Pancreas (tissue), 10 donors: Measurements from ENCODE around the gene LRMDA. TPM values are rescaled to one million over a fixed set of nuclear protein-coding genes. Genes with fewer than 3 reads are reported as not detected.

Experiments used
- ATAC-seq, 4 donors: fragments of 200-7000 bp; cut with Tn5 transposase; one replicate each; pipeline versions ENCODE4 v1.8.0 to v1.9.1; 2020; ENCODE audit warnings: mild to moderate bottlenecking in 4 of 4, moderate library complexity in 4 of 4
- DNase-seq, 6 donors: peaks; one replicate each; pipeline ENCODE4 v3.0.0-alpha.2; 2020
- FAIRE-seq: peaks from 2 replicates; lab custom pipeline; 2012; peaks lifted over from hg19 to GRCh38; lab: Jason Lieb, UNC
- H3K27ac ChIP-seq, 4 donors: fragments of 200-600 bp; sonication (generic); 1 replicate in 3 of 4; 2 replicates in 1 of 4; pipeline versions ENCODE4 v1.5.0 to v1.8.0; 2020
- H3K27me3 ChIP-seq, 4 donors: fragments of 200-600 bp; one replicate each; pipeline ENCODE4 v1.8.0; 2021
- H3K36me3 ChIP-seq, 3 donors: fragments of 200-600 bp; sonication (generic) in 1 of 3; one replicate each; pipeline versions ENCODE4 v1.5.0 to v1.8.0; 2020 to 2021
- H3K4me1 ChIP-seq, 3 donors: fragments of 200-600 bp; one replicate each; pipeline ENCODE4 v1.8.0; 2021
- H3K4me3 ChIP-seq, 4 donors: fragments of 200-600 bp; sonication (generic) in 2 of 4; one replicate each; pipeline versions ENCODE4 v1.5.0 to v1.8.0; 2020 to 2021
- H3K9me3 ChIP-seq, 4 donors: fragments of 200-600 bp; one replicate each; pipeline ENCODE4 v1.8.0; 2021
- CTCF ChIP-seq, 4 donors: fragments of 200-600 bp; sonication (generic) in 3 of 4; IDR thresholded peaks; one replicate each; pipeline versions ENCODE4 v1.5.0 to v1.8.0; 2021; ENCODE audit warnings: antibody characterized with exemption in 4 of 4
- WGBS, 2 donors: extraction: QIAGEN DNeasy Blood & Tissue Kit; methylation state at CpG; one replicate each; pipeline ENCODE4 v1.1.7; 2013; 5-methylcytosine and 5-hydroxymethylcytosine counted together
- intact Hi-C, 3 donors: fragments of 100-400 bp; cut with DNase I; formaldehyde crosslinking; loops; one replicate each; pipeline versions ENCODE4 v1.11.1 to v1.14.2; 2022
- polyA plus RNA-seq, 2 donors: library from polyadenylated mRNA; stranded (reverse); fragments of 200-250 nt; gene quantifications; one replicate each; pipeline ENCODE4 v1.2.3, GENCODE V29; 2013
- total RNA-seq, 6 donors: library from RNA; stranded (reverse); fragmentation: NEBNext Ultra II Directional in 4 of 6; extraction: Animal tissue kit (Norgen Biotek cat#: 25700) in 4 of 6; gene quantifications; one replicate each; pipeline versions ENCODE4 v1.2.1 to v1.2.4, GENCODE V29; 2021 to 2023
- donor health status: healthy with polysubstance abuse.
- donor health status: DM: no; HTN: no; CAD: no; lungs with moderate emphysema.
- donor health status: DM: no; HTN: no; CAD: no.
- donor health status: control.
- donor health status: control.
- donor health status: Bipolar disorder and iron deficiency.
- donor health status: DM: yes; HTN: yes; CAD: no.
- donor health status: DM: no; HTN: no; CAD: no.
- donor health status: DM: no; HTN: no; CAD: no.
- donor health status: DM: yes; HTN: yes; CAD: no.

LRMDA gene
- total and polyA plus RNA-seq, 8 donors: 4.6 to 21.2 (median 13.4) TPM

DNA sequence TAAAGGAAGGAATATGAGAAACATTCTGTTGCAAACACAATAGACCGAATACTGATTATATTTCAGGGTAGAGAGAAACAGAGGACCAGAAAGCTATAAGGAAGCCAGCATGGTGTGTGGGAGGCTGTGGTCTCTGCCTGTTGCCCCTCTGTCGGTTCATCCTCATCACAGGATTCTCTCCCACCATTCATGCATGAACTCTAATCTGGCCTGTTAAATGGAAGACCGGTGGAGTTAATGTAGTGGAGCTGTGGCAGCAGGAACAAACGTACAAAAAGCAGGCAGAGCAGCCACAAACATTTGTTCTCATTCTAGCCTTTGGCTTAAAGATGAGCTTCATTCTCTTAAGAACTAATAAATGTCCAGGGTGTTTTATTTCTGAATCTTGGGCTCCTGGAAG is 902.4 kb downstream of the LRMDA start:
- no peak overlapping the region for H3K27ac ChIP-seq
- intact Hi-C loops: no loop called here
- ATAC-seq (no peak), DNase-seq (no peak), FAIRE-seq (no peak)
- TF ChIP-seq CTCF (IDR thresholded peaks at IDR 0.05): no peak
- H3K36me3 ChIP-seq: no peaks in the 10 kb centered on the region
- H3K4me3 ChIP-seq: no peak overlapping the region
- WGBS, 2 donors: 86 to 96% methylated on average over 4 of the region's 4 CpGs
- H3K27me3 ChIP-seq: no peaks in the 10 kb centered on the region
- H3K4me1 ChIP-seq: peaks cover 0 to 4% (median 0%) of the 10 kb centered on the region in 3 donors
- no peaks in the 10 kb centered on the region for H3K9me3 ChIP-seq

DNA sequence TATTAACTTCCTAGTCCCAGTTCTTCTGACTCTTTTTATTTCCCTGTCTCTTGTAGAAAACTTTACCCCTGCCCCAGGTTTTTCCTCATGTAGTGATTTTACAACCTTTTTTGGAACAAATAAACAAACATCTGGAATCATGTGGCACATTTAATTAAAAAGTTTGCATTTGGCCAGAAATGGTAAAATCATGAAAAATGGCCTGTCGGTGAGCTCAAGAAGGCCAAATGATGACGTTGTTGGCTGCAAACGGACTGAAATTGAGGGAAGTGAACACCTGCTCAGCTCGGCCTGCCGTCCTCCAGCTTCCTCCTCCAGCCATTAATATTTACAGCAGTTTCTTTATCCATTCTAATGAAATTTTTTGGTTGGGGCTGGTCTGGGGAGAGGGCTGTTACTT is 902.8 kb downstream of the LRMDA start:
- FAIRE-seq: no peak
- no peaks in the 10 kb centered on the region for H3K27me3 ChIP-seq
- WGBS, 2 donors: 56 to 64% methylated on average over 5 of the region's 5 CpGs
- ATAC-seq: peak in 3 of 4 donors; percentile 36 to 53 (median 44)
- DNase-seq: peak in 3 of 6 donors; percentile 14 to 22 (median 20)
- no peak overlapping the region for H3K4me3 ChIP-seq
- no peak for TF ChIP-seq CTCF (IDR thresholded peaks at IDR 0.05)
- H3K36me3 ChIP-seq: no peaks in the 10 kb centered on the region
- intact Hi-C loops: no loop called here
- no peaks in the 10 kb centered on the region for H3K9me3 ChIP-seq
- no peak overlapping the region for H3K27ac ChIP-seq
- peaks cover 0 to 4% (median 0%) of the 10 kb centered on the region in 3 donors for H3K4me1 ChIP-seq

GRCh38 chr10:76336213-76336963 is 905.0 kb downstream of the LRMDA start:
- TF ChIP-seq CTCF (IDR thresholded peaks at IDR 0.05): no peak
- DNase-seq (no peak), ATAC-seq (peak in 3 of 4 donors; percentile 28 to 77 (median 38)), FAIRE-seq (peak; percentile 26)
- intact Hi-C loops: no loop called here
- Histone ChIP-seq H3K27ac (no peak overlapping the region), H3K36me3 (no peaks in the 10 kb centered on the region), H3K4me1 (peaks cover 0 to 4% (median 0%) of the 10 kb centered on the region in 3 donors), H3K4me3 (no peak overlapping the region), H3K9me3 (no peaks in the 10 kb centered on the region), H3K27me3 (no peaks in the 10 kb centered on the region)
- 32 to 41% methylated on average over 1 of the region's 1 CpG for WGBS, 2 donors

- Histone ChIP-seq H3K36me3 (no peaks in the 10 kb centered on the region), H3K9me3 (no peaks in the 10 kb centered on the region), H3K27ac (no peak overlapping the region), H3K4me3 (no peak overlapping the region), H3K27me3 (no peaks in the 10 kb centered on the region), H3K4me1 (peaks cover 0 to 4% (median 0%) of the 10 kb centered on the region in 3 donors)
- DNase-seq (no peak), ATAC-seq (no peak), FAIRE-seq (no peak)
- intact Hi-C loops: no loop called here
- 78 to 84% methylated on average over 1 of the region's 1 CpG for WGBS, 2 donors
- TF ChIP-seq CTCF (IDR thresholded peaks at IDR 0.05): no peak
These were observed 906.2 kb downstream of the LRMDA start for GRCh38 chr10:76337641-76338040.

DNA sequence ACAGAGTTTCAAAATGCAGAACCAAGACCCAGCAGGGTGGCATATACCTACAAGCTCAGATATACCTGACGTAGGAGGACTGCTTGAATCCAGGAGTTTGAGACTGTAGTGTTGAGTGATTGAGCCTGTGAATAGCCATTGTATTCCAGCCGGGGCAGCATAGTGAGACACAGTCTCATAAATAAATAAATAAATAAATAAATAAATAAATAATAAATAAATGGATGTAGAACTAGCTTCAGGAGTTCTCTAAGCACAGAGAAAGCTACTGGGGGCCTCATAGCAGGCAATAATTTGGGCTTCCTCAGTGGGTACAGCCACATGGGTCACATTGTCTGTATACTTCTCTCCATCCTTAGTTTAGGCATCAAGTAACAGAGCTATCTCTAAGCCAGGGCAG is 906.8 kb downstream of the LRMDA start:
- intact Hi-C loops: no loop called here
- Histone ChIP-seq H3K4me3 (no peak overlapping the region), H3K4me1 (peaks cover 0 to 4% (median 0%) of the 10 kb centered on the region in 3 donors), H3K9me3 (no peaks in the 10 kb centered on the region), H3K36me3 (no peaks in the 10 kb centered on the region), H3K27me3 (no peaks in the 10 kb centered on the region), H3K27ac (no peak overlapping the region)
- FAIRE-seq (no peak), ATAC-seq (no peak), DNase-seq (no peak)
- WGBS, 2 donors: 94 to 98% methylated on average over 2 of the region's 2 CpGs
- no peak for TF ChIP-seq CTCF (IDR thresholded peaks at IDR 0.05)
